NCI-H2196 treated with DMSO at 0.1 percent for 48 hours (cell line): Measurements from ENCODE around the gene BORCS5.
A peak's percentile ranks its signal among the peaks of the same experiment; 100 is the strongest.
"Not testable (repeated sequence)": the region's sequence is repeated elsewhere in the genome, so short reads cannot be mapped to it uniquely, and the experiment has no call there.

Source experiments
- DNase-seq: peaks from one replicate; lab custom pipeline; 2025; ENCODE audit not compliant: unreplicated experiment; lab: John Stamatoyannopoulos, UW

The BORCS5 gene

GRCh38 chr12:12392413-12392812 is 35.5 kb downstream of the BORCS5 start:
- DNase-seq: no peak

- DNase-seq: no peak
Observed at GRCh38 chr12:12393171-12393570, 36.3 kb downstream of the BORCS5 start.

- DNase-seq: no peak
Observed at GRCh38 chr12:12396694-12397093, 39.8 kb downstream of the BORCS5 start.

- DNase-seq: no peak
Observed at GRCh38 chr12:12397184-12397583, 40.3 kb downstream of the BORCS5 start.

GRCh38 chr12:12398026-12398859 is 41.4 kb downstream of the BORCS5 start:
- DNase-seq: peak; percentile 5

GRCh38 chr12:12399161-12399560 is 42.3 kb downstream of the BORCS5 start:
- DNase-seq: no peak

- no peak for DNase-seq
Observed at GRCh38 chr12:12399776-12400305, 43.0 kb downstream of the BORCS5 start.

- DNase-seq: no peak
Observed at GRCh38 chr12:12400793-12401192, 43.9 kb downstream of the BORCS5 start.

- no peak for DNase-seq
Observed at GRCh38 chr12:12403264-12404248, 46.7 kb downstream of the BORCS5 start.

- no peak for DNase-seq
Observed at GRCh38 chr12:12404297-12404696, 47.4 kb downstream of the BORCS5 start.

- peak; percentile 1 for DNase-seq
Observed at GRCh38 chr12:12405882-12406281, 49.0 kb downstream of the BORCS5 start.

GRCh38 chr12:12406762-12407161 is 49.9 kb downstream of the BORCS5 start:
- no peak for DNase-seq

- DNase-seq: no peak
Observed at GRCh38 chr12:12408265-12408690, 51.4 kb downstream of the BORCS5 start.

GRCh38 chr12:12409337-12409736 is 52.5 kb downstream of the BORCS5 start:
- DNase-seq: not testable (repeated sequence)

- no peak for DNase-seq
Observed at GRCh38 chr12:12415886-12416285, 59.0 kb downstream of the BORCS5 start.

GRCh38 chr12:12419165-12419564 is 62.3 kb downstream of the BORCS5 start:
- not testable (repeated sequence) for DNase-seq

GRCh38 chr12:12423367-12423766 is 66.5 kb downstream of the BORCS5 start:
- no peak for DNase-seq

GRCh38 chr12:12425001-12425400 is 68.1 kb downstream of the BORCS5 start:
- DNase-seq: no peak

- DNase-seq: no peak
Observed at GRCh38 chr12:12425616-12426015, 68.7 kb downstream of the BORCS5 start.

- DNase-seq: no peak
Observed at GRCh38 chr12:12427568-12427967, 70.7 kb downstream of the BORCS5 start.

GRCh38 chr12:12428047-12428446 is 71.2 kb downstream of the BORCS5 start:
- no peak for DNase-seq
